ENCODE measurements around the gene RFX2. TPM values are rescaled to one million over a fixed set of nuclear protein-coding genes. Genes with fewer than 3 reads are reported as not detected.

Gene RFX2
- total and polyA plus RNA-seq, 4 donors = 0.67 to 5.1 (median 2.8) TPM

DNA sequence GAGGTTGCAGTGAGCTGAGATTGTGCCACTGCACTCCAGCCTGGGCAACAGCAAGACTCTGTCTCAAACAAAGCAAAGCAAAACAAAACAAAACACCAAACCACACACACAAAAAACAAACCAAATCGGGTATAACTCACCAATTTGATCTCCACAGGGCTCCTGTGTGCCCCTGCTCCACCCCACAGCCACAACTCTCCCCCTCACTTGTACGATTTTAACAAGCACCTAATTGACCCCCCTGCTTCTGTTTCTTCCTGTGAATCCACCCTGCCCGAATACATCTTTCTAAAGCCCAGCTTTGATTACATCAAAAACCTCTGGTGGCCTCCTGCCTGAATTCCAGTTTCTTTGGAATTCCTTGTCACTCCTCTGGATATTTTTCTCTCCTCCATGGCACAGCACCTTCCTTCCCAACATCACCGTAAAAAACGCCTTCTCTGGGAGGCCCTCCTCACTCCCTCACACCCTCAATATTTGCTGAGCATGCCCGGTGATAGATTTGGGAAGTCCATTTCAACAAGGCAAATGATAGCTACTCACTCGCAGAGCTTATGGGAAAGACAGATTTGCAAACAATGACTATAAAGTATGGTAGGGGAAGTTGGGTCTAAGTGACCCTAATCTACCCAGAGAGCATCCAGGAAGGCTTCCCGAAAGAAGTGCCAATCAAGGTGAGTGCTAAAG lies 120.8 kb downstream of the RFX2 start:
- Histone ChIP-seq H3K36me3 (ENCODE audit: control insufficient read depth in 4 of 4, insufficient read depth in 3 of 4, low read depth in 1 of 4, low read length in 3 of 4) (no peaks in the 10 kb centered on the region), H3K9me3 (ENCODE audit: control insufficient read depth in 4 of 4, low read length in 3 of 4) (no peaks in the 10 kb centered on the region), H3K9ac (ENCODE audit: low read depth in 1 of 2, low read length in 2 of 2) (no peak overlapping the region), H3K4me1 (ENCODE audit: control insufficient read depth in 4 of 4, insufficient read depth in 4 of 4, low read length in 3 of 4) (peaks cover 0 to 13% (median 2%) of the 10 kb centered on the region in 4 donors), H3K27me3 (ENCODE audit: control insufficient read depth in 4 of 4, insufficient read depth in 4 of 4, low read length in 3 of 4) (no peaks in the 10 kb centered on the region), H3K4me3 (ENCODE audit: low read depth in 1 of 3, low read length in 3 of 3) (no peak overlapping the region), H3K27ac (ENCODE audit: low read depth in 1 of 2, low read length in 2 of 2) (no peak overlapping the region)
- 85% methylated on average over 8 of the region's 8 CpGs for WGBS
- TF ChIP-seq RAD21 (IDR thresholded peaks at IDR 0.05) (no peak), HNF4G (IDR thresholded peaks at IDR 0.05) (no peak), JUND (IDR thresholded peaks at IDR 0.05) (no peak), EGR1 (IDR thresholded peaks at IDR 0.05; ENCODE audit: low read depth in 2 of 2) (no peak), SP1 (IDR thresholded peaks at IDR 0.05) (no peak), NR2F2 (IDR thresholded peaks at IDR 0.05) (no peak), HNF4A (conservative IDR thresholded peaks at IDR 0.05) (no peak), FOXA1 (IDR thresholded peaks at IDR 0.05) (no peak), FOXA2 (IDR thresholded peaks at IDR 0.05) (no peak)
- TF ChIP-seq, protein P1, sequence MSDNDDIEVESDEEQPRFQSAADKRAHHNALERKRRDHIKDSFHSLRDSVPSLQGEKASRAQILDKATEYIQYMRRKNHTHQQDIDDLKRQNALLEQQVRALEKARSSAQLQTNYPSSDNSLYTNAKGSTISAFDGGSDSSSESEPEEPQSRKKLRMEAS (IDR thresholded peaks at IDR 0.05) = no peak
- TF ChIP-seq, protein P2, sequence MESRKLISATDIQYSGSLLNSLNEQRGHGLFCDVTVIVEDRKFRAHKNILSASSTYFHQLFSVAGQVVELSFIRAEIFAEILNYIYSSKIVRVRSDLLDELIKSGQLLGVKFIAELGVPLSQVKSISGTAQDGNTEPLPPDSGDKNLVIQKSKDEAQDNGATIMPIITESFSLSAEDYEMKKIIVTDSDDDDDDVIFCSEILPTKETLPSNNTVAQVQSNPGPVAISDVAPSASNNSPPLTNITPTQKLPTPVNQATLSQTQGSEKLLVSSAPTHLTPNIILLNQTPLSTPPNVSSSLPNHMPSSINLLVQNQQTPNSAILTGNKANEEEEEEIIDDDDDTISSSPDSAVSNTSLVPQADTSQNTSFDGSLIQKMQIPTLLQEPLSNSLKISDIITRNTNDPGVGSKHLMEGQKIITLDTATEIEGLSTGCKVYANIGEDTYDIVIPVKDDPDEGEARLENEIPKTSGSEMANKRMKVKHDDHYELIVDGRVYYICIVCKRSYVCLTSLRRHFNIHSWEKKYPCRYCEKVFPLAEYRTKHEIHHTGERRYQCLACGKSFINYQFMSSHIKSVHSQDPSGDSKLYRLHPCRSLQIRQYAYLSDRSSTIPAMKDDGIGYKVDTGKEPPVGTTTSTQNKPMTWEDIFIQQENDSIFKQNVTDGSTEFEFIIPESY (IDR thresholded peaks at IDR 0.05) = no peak
- TF ChIP-seq, protein P3, sequence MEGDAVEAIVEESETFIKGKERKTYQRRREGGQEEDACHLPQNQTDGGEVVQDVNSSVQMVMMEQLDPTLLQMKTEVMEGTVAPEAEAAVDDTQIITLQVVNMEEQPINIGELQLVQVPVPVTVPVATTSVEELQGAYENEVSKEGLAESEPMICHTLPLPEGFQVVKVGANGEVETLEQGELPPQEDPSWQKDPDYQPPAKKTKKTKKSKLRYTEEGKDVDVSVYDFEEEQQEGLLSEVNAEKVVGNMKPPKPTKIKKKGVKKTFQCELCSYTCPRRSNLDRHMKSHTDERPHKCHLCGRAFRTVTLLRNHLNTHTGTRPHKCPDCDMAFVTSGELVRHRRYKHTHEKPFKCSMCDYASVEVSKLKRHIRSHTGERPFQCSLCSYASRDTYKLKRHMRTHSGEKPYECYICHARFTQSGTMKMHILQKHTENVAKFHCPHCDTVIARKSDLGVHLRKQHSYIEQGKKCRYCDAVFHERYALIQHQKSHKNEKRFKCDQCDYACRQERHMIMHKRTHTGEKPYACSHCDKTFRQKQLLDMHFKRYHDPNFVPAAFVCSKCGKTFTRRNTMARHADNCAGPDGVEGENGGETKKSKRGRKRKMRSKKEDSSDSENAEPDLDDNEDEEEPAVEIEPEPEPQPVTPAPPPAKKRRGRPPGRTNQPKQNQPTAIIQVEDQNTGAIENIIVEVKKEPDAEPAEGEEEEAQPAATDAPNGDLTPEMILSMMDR (IDR thresholded peaks at IDR 0.05; ENCODE audit: low read depth, low read length, missing input control) = no peak
- DNase-seq (ENCODE audit: low spot score) = no peak

DNA sequence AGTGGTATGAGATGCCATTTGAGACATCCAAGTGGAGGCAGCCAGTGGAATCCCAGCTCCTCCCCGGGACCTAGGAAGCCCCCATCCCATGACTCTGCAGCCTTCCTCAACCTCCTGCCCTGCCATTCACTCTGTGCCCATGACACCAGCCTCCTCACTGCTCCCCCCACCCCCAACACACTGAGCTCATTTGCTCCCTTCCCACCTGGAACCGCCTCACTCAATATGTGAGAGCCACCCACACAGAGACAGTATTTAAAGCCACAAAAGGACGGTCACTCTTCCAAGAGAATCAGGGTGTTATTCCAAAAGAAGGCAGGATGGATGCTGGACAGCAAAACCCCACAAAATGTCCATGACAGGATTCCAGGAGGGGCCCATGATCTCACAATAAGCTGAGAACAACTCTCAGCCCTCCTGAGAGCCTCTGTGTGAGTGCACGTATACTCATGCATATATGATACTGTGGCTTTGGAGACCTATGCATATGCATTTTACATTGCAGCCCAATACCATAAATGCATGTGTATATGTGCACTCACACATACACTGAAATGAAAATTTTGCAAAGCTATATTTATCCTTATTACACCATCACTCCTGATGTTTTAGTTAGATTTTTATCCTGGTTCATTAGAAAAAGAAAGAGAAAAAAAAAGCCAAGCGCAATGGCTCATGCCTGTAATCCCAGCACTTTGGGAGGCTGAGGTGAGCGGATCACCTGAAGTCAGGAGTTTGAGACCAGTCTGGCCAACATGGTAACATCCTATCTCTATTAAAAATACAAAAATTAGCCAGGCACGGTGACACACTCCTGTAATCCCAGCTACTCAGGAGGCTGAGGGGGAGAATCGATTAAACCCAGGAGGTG lies 121.5 kb downstream of the RFX2 start:
- Histone ChIP-seq H3K9me3 (ENCODE audit: control insufficient read depth in 4 of 4, low read length in 3 of 4) (no peaks in the 10 kb centered on the region), H3K36me3 (ENCODE audit: control insufficient read depth in 4 of 4, insufficient read depth in 3 of 4, low read depth in 1 of 4, low read length in 3 of 4) (no peaks in the 10 kb centered on the region), H3K4me3 (ENCODE audit: low read depth in 1 of 3, low read length in 3 of 3) (no peak overlapping the region), H3K9ac (ENCODE audit: low read depth in 1 of 2, low read length in 2 of 2) (no peak overlapping the region), H3K4me1 (ENCODE audit: control insufficient read depth in 4 of 4, insufficient read depth in 4 of 4, low read length in 3 of 4) (peaks cover 0 to 13% (median 2%) of the 10 kb centered on the region in 4 donors), H3K27ac (ENCODE audit: low read depth in 1 of 2, low read length in 2 of 2) (no peak overlapping the region), H3K27me3 (ENCODE audit: control insufficient read depth in 4 of 4, insufficient read depth in 4 of 4, low read length in 3 of 4) (no peaks in the 10 kb centered on the region)
- no peak for DNase-seq (ENCODE audit: low spot score)
- no peak for TF ChIP-seq NR2F2 (IDR thresholded peaks at IDR 0.05)
- 90% methylated on average over 8 of the region's 8 CpGs for WGBS
